ENCODE measurements around the gene EMILIN2.

EMILIN2 gene

DNA sequence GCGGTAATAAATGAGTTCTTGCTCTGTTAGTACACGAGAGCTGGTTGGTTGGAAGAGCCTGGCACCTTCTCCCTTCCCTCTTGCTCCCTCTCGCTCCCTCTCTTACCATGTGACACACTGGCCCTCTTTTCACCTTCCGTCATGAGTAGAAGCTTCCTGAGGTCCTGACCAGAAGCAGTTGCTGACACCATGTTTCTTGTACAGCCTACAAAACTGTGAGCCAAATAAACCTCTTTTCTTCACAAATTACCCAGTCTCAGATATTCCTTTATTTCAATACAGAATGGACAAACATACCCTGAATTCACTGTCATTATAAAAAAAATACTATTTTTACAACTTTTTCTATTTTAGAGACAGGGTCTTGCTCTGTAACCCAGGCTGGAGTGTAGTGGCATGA lies 40.7 kb downstream of the EMILIN2 start:
- Histone ChIP-seq H3K4me1 (ENCODE audit: control insufficient read depth, insufficient read depth, low read length) (no peaks in the 10 kb centered on the region), H3K9me3 (ENCODE audit: control insufficient read depth, insufficient read depth, low read depth, low read length) (no peaks in the 10 kb centered on the region; the same call in 1 of the 2 replicates), H3K36me3 (ENCODE audit: control insufficient read depth in 2 of 2, insufficient read depth in 1 of 2, low read length in 2 of 2) (no peaks in the 10 kb centered on the region), H3K4me3 (ENCODE audit: low read depth, low read length) (no peak overlapping the region), H3K27ac (ENCODE audit: extremely low read depth, low read depth, low read length) (no peak overlapping the region)
- ChIA-PET CTCF (no interaction called here), POLR2A (no interaction called here)
- TF ChIP-seq ZNF473 (tag by site-specific recombination; IDR thresholded peaks at IDR 0.05): no peak
- TF ChIP-seq, protein P1, sequence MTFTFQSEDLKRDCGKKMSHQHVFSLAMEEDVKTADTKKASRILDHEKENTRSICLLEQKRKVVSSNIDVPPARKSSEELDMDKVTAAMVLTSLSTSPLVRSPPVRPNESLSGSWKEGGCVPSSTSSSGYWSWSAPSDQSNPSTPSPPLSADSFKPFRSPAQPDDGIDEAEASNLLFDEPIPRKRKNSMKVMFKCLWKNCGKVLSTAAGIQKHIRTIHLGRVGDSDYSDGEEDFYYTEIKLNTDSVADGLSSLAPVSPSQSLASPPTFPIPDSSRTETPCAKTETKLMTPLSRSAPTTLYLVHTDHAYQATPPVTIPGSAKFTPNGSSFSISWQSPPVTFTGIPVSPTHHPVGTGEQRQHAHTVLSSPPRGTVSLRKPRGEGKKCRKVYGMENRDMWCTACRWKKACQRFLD (tag by site-specific recombination; IDR thresholded peaks at IDR 0.05): no peak
- no peak for TF ChIP-seq ZNF366 (tag by site-specific recombination; conservative IDR thresholded peaks at IDR 0.05)
- TF ChIP-seq ZNF416 (tag by site-specific recombination; IDR thresholded peaks at IDR 0.05): no peak
- no peak for TF ChIP-seq ZNF76 (tag by site-specific recombination; IDR thresholded peaks at IDR 0.05; ENCODE audit: borderline replicate concordance, low read depth)
- TF ChIP-seq ZNF350 (tag by site-specific recombination; IDR thresholded peaks at IDR 0.05): no peak
- TF ChIP-seq ZNF155 (tag by site-specific recombination; IDR thresholded peaks at IDR 0.05): no peak
- no peak for TF ChIP-seq ZNF623 (tag by site-specific recombination; IDR thresholded peaks at IDR 0.05)
- TF ChIP-seq, protein P2, sequence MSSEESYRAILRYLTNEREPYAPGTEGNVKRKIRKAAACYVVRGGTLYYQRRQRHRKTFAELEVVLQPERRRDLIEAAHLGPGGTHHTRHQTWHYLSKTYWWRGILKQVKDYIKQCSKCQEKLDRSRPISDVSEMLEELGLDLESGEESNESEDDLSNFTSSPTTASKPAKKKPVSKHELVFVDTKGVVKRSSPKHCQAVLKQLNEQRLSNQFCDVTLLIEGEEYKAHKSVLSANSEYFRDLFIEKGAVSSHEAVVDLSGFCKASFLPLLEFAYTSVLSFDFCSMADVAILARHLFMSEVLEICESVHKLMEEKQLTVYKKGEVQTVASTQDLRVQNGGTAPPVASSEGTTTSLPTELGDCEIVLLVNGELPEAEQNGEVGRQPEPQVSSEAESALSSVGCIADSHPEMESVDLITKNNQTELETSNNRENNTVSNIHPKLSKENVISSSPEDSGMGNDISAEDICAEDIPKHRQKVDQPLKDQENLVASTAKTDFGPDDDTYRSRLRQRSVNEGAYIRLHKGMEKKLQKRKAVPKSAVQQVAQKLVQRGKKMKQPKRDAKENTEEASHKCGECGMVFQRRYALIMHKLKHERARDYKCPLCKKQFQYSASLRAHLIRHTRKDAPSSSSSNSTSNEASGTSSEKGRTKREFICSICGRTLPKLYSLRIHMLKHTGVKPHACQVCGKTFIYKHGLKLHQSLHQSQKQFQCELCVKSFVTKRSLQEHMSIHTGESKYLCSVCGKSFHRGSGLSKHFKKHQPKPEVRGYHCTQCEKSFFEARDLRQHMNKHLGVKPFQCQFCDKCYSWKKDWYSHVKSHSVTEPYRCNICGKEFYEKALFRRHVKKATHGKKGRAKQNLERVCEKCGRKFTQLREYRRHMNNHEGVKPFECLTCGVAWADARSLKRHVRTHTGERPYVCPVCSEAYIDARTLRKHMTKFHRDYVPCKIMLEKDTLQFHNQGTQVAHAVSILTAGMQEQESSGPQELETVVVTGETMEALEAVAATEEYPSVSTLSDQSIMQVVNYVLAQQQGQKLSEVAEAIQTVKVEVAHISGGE (tag by site-specific recombination; conservative IDR thresholded peaks at IDR 0.05; ENCODE audit: low read depth): no peak
- TF ChIP-seq, protein P3, sequence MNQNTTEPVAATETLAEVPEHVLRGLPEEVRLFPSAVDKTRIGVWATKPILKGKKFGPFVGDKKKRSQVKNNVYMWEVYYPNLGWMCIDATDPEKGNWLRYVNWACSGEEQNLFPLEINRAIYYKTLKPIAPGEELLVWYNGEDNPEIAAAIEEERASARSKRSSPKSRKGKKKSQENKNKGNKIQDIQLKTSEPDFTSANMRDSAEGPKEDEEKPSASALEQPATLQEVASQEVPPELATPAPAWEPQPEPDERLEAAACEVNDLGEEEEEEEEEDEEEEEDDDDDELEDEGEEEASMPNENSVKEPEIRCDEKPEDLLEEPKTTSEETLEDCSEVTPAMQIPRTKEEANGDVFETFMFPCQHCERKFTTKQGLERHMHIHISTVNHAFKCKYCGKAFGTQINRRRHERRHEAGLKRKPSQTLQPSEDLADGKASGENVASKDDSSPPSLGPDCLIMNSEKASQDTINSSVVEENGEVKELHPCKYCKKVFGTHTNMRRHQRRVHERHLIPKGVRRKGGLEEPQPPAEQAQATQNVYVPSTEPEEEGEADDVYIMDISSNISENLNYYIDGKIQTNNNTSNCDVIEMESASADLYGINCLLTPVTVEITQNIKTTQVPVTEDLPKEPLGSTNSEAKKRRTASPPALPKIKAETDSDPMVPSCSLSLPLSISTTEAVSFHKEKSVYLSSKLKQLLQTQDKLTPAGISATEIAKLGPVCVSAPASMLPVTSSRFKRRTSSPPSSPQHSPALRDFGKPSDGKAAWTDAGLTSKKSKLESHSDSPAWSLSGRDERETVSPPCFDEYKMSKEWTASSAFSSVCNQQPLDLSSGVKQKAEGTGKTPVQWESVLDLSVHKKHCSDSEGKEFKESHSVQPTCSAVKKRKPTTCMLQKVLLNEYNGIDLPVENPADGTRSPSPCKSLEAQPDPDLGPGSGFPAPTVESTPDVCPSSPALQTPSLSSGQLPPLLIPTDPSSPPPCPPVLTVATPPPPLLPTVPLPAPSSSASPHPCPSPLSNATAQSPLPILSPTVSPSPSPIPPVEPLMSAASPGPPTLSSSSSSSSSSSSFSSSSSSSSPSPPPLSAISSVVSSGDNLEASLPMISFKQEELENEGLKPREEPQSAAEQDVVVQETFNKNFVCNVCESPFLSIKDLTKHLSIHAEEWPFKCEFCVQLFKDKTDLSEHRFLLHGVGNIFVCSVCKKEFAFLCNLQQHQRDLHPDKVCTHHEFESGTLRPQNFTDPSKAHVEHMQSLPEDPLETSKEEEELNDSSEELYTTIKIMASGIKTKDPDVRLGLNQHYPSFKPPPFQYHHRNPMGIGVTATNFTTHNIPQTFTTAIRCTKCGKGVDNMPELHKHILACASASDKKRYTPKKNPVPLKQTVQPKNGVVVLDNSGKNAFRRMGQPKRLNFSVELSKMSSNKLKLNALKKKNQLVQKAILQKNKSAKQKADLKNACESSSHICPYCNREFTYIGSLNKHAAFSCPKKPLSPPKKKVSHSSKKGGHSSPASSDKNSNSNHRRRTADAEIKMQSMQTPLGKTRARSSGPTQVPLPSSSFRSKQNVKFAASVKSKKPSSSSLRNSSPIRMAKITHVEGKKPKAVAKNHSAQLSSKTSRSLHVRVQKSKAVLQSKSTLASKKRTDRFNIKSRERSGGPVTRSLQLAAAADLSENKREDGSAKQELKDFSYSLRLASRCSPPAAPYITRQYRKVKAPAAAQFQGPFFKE (tag by site-specific recombination; IDR thresholded peaks at IDR 0.05; ENCODE audit: borderline replicate concordance): no peak
- TF ChIP-seq, protein P4, sequence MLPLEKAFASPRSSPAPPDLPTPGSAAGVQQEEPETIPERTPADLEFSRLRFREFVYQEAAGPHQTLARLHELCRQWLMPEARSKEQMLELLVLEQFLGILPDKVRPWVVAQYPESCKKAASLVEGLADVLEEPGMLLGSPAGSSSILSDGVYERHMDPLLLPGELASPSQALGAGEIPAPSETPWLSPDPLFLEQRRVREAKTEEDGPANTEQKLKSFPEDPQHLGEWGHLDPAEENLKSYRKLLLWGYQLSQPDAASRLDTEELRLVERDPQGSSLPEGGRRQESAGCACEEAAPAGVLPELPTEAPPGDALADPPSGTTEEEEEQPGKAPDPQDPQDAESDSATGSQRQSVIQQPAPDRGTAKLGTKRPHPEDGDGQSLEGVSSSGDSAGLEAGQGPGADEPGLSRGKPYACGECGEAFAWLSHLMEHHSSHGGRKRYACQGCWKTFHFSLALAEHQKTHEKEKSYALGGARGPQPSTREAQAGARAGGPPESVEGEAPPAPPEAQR (tag by site-specific recombination; IDR thresholded peaks at IDR 0.05): no peak
- TF ChIP-seq GFI1B (tag by site-specific recombination; IDR thresholded peaks at IDR 0.05): no peak
- TF ChIP-seq HOXA7 (CRISPR knock-in tag; IDR thresholded peaks at IDR 0.05; ENCODE audit: borderline replicate concordance): no peak
- TF ChIP-seq ZNF223 (tag by site-specific recombination; IDR thresholded peaks at IDR 0.05): no peak
- TF ChIP-seq, protein P5, sequence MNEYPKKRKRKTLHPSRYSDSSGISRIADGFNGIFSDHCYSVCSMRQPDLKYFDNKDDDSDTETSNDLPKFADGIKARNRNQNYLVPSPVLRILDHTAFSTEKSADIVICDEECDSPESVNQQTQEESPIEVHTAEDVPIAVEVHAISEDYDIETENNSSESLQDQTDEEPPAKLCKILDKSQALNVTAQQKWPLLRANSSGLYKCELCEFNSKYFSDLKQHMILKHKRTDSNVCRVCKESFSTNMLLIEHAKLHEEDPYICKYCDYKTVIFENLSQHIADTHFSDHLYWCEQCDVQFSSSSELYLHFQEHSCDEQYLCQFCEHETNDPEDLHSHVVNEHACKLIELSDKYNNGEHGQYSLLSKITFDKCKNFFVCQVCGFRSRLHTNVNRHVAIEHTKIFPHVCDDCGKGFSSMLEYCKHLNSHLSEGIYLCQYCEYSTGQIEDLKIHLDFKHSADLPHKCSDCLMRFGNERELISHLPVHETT (tag by site-specific recombination; IDR thresholded peaks at IDR 0.05): no peak
- no peak for TF ChIP-seq ZIC2 (tag by site-specific recombination; IDR thresholded peaks at IDR 0.05)
- TF ChIP-seq, protein P6, sequence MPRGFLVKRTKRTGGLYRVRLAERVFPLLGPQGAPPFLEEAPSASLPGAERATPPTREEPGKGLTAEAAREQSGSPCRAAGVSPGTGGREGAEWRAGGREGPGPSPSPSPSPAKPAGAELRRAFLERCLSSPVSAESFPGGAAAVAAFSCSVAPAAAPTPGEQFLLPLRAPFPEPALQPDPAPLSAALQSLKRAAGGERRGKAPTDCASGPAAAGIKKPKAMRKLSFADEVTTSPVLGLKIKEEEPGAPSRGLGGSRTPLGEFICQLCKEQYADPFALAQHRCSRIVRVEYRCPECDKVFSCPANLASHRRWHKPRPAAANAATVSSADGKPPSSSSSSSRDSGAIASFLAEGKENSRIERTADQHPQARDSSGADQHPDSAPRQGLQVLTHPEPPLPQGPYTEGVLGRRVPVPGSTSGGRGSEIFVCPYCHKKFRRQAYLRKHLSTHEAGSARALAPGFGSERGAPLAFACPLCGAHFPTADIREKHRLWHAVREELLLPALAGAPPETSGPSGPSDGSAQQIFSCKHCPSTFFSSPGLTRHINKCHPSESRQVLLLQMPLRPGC (tag by site-specific recombination; IDR thresholded peaks at IDR 0.05): no peak
- TF ChIP-seq HOXD13 (CRISPR knock-in tag; IDR thresholded peaks at IDR 0.05; ENCODE audit: borderline replicate concordance): no peak
- no peak for TF ChIP-seq ZNF239 (tag by site-specific recombination; IDR thresholded peaks at IDR 0.05)

Data from HEK293 (cell line).